Measurements from ENCODE around the gene RASGRF2.

RASGRF2 gene

GRCh38 chr5:80953587-80953986 is 6.6 kb upstream of the RASGRF2 start:
- no peak for DNase-seq

- no peak for DNase-seq
Observed at GRCh38 chr5:80955082-80955590, 5.0 kb upstream of the RASGRF2 start.

- DNase-seq: no peak
Observed at GRCh38 chr5:80956272-80956671, 3.9 kb upstream of the RASGRF2 start.

- no peak for DNase-seq
Observed at GRCh38 chr5:80957031-80957761, 3.0 kb upstream of the RASGRF2 start.

GRCh38 chr5:80958616-80959015 is 1.5 kb upstream of the RASGRF2 start:
- no peak for DNase-seq

- no peak for DNase-seq
Observed at GRCh38 chr5:80959138-80959537, 1.0 kb upstream of the RASGRF2 start.

GRCh38 chr5:80960531-80961375 is 590 bp downstream of the RASGRF2 start:
- DNase-seq: no peak

- no peak for DNase-seq
Observed at GRCh38 chr5:80961376-80962281, 1.5 kb downstream of the RASGRF2 start.

GRCh38 chr5:80962630-80963520 is 2.7 kb downstream of the RASGRF2 start:
- DNase-seq: no peak

GRCh38 chr5:80963521-80963895 is 3.3 kb downstream of the RASGRF2 start:
- no peak for DNase-seq

- DNase-seq: no peak
Observed at GRCh38 chr5:80963966-80964481, 3.9 kb downstream of the RASGRF2 start.

GRCh38 chr5:80964491-80964890 is 4.3 kb downstream of the RASGRF2 start:
- no peak for DNase-seq

GRCh38 chr5:80964919-80965318 is 4.8 kb downstream of the RASGRF2 start:
- no peak for DNase-seq

- DNase-seq: peak; percentile 0 to 4
Observed at GRCh38 chr5:80967500-80968181, 7.5 kb downstream of the RASGRF2 start.

GRCh38 chr5:80973027-80973426 is 12.9 kb downstream of the RASGRF2 start:
- DNase-seq: no peak

- no peak for DNase-seq
Observed at GRCh38 chr5:80975065-80975464, 14.9 kb downstream of the RASGRF2 start.

- DNase-seq: no peak
Observed at GRCh38 chr5:80976985-80977384, 16.8 kb downstream of the RASGRF2 start.

- no peak for DNase-seq
Observed at GRCh38 chr5:80977764-80978163, 17.6 kb downstream of the RASGRF2 start.

GRCh38 chr5:80978772-80979317 is 18.7 kb downstream of the RASGRF2 start:
- no peak for DNase-seq

GRCh38 chr5:80982093-80982492 is 21.9 kb downstream of the RASGRF2 start:
- DNase-seq: no peak
